KMS-11 (cell line): ENCODE data around the gene F2RL1.
"Not testable (repeated sequence)": the region's sequence is repeated elsewhere in the genome, so short reads cannot be mapped to it uniquely, and the experiment has no call there.

Source experiments
- H2AFZ ChIP-seq: fragments of 200-600 bp; sonication (generic); 2 replicates; pipeline ENCODE4 v1.6.1; 2016; ENCODE audit warnings: antibody characterized with exemption, mixed run types, low read depth
- H3K27ac ChIP-seq: fragments of 200-600 bp; sonication (generic); 2 replicates; pipeline ENCODE4 v1.6.1; 2016; ENCODE audit warnings: mild to moderate bottlenecking, mixed run types
- H3K27me3 ChIP-seq: fragments of 200-600 bp; sonication (generic); 2 replicates; pipeline ENCODE4 v1.6.1; 2017; ENCODE audit warnings: mild to moderate bottlenecking, low read depth, mixed run types, moderate library complexity; ENCODE audit not compliant: insufficient read depth
- H3K36me3 ChIP-seq: fragments of 200-600 bp; sonication (generic); 2 replicates; pipeline ENCODE4 v1.6.1; 2017; ENCODE audit warnings: mild to moderate bottlenecking, mixed run types; ENCODE audit not compliant: insufficient read depth
- H3K4me1 ChIP-seq: fragments of 200-600 bp; sonication (generic); 2 replicates; pipeline ENCODE4 v1.6.1; 2016; ENCODE audit warnings: mild to moderate bottlenecking, low read depth, mixed run types; ENCODE audit not compliant: poor library complexity, severe bottlenecking
- H3K4me2 ChIP-seq: fragments of 200-600 bp; sonication (generic); 2 replicates; pipeline ENCODE4 v1.7.0; 2016; ENCODE audit warnings: mild to moderate bottlenecking, mixed run types
- H3K4me3 ChIP-seq: fragments of 200-600 bp; sonication (generic); IDR thresholded peaks from 2 replicates; pipeline ENCODE4 v1.6.1; 2017; ENCODE audit warnings: low read depth, low read length, mixed read lengths; ENCODE audit not compliant: insufficient read depth
- H3K79me2 ChIP-seq: fragments of 200-600 bp; sonication (generic); 2 replicates; pipeline ENCODE4 v1.6.1; 2016; ENCODE audit warnings: low read depth, mixed run types; ENCODE audit not compliant: insufficient read depth
- H3K9ac ChIP-seq: fragments of 200-600 bp; sonication (generic); 2 replicates; pipeline ENCODE4 v1.6.1; 2016; ENCODE audit warnings: mild to moderate bottlenecking, mixed run types
- H4K20me1 ChIP-seq: fragments of 200-600 bp; sonication (generic); 2 replicates; pipeline ENCODE4 v1.6.1; 2016; ENCODE audit warnings: mild to moderate bottlenecking, mixed run types; ENCODE audit not compliant: insufficient read depth
- CTCF ChIP-seq: fragments of 200-600 bp; sonication (generic); conservative IDR thresholded peaks from 2 replicates; pipeline ENCODE4 v1.6.1; 2017; ENCODE audit warnings: low read depth, mild to moderate bottlenecking, antibody characterized with exemption, low read length, moderate library complexity, mixed read lengths

F2RL1 gene

GRCh38 chr5:76849419-76850291 lies 30.8 kb downstream of the F2RL1 start, which contains the start of gene S100Z:
Gene S100Z, plus strand, starts transcription at chr5:76850014. Its CDS starts 25,346 bp downstream, at chr5:76875360.
- Histone ChIP-seq H3K27ac (no peak within 1 kb of the TSS), H3K4me1 (no peaks in the 10 kb centered on the region), H3K79me2 (no peaks in the 10 kb centered on the region), H3K36me3 (no peaks in the 10 kb centered on the region), H2AFZ (no peak within 1 kb of the TSS), H3K9ac (no peak within 1 kb of the TSS), H3K4me3 (no peak within 1 kb of the TSS), H3K4me2 (no peak within 1 kb of the TSS), H3K27me3 (no peaks in the 10 kb centered on the region), H4K20me1 (no peaks in the 10 kb centered on the region)
- no peak for TF ChIP-seq CTCF

- H3K79me2 ChIP-seq: no peaks in the 10 kb centered on the region
- no peak overlapping the region for H3K4me3 ChIP-seq
- H3K27ac ChIP-seq: no peak overlapping the region
- H3K27me3 ChIP-seq: no peaks in the 10 kb centered on the region
- H3K9ac ChIP-seq: no peak overlapping the region
- TF ChIP-seq CTCF: no peak
- no peak overlapping the region for H2AFZ ChIP-seq
- H3K4me2 ChIP-seq: no peak overlapping the region
- no peaks in the 10 kb centered on the region for H4K20me1 ChIP-seq
- H3K4me1 ChIP-seq: peaks cover 5% of the 10 kb centered on the region
- no peaks in the 10 kb centered on the region for H3K36me3 ChIP-seq
Observed at GRCh38 chr5:76850543-76851145, 31.8 kb downstream of the F2RL1 start.

GRCh38 chr5:76851728-76852369 lies 33.0 kb downstream of the F2RL1 start:
- Histone ChIP-seq H3K4me3 (no peak overlapping the region), H3K4me1 (peaks cover 14% of the 10 kb centered on the region), H3K27me3 (no peaks in the 10 kb centered on the region), H3K36me3 (no peaks in the 10 kb centered on the region), H3K4me2 (no peak overlapping the region), H3K27ac (no peak overlapping the region), H3K9ac (no peak overlapping the region), H2AFZ (no peak overlapping the region), H3K79me2 (no peaks in the 10 kb centered on the region), H4K20me1 (no peaks in the 10 kb centered on the region)
- no peak for TF ChIP-seq CTCF

- no peak overlapping the region for H3K27ac ChIP-seq
- peaks cover 14% of the 10 kb centered on the region for H3K4me1 ChIP-seq
- no peaks in the 10 kb centered on the region for H3K27me3 ChIP-seq
- no peaks in the 10 kb centered on the region for H3K36me3 ChIP-seq
- no peaks in the 10 kb centered on the region for H4K20me1 ChIP-seq
- H2AFZ ChIP-seq: no peak overlapping the region
- H3K4me3 ChIP-seq: no peak overlapping the region
- no peak for TF ChIP-seq CTCF
- no peak overlapping the region for H3K4me2 ChIP-seq
- H3K9ac ChIP-seq: no peak overlapping the region
- H3K79me2 ChIP-seq: no peaks in the 10 kb centered on the region
Observed at GRCh38 chr5:76852772-76853171, 33.9 kb downstream of the F2RL1 start.

GRCh38 chr5:76853741-76854140 lies 34.9 kb downstream of the F2RL1 start:
- not testable (repeated sequence) for H3K27me3 ChIP-seq, H3K79me2 ChIP-seq, H4K20me1 ChIP-seq, H3K4me3 ChIP-seq, H3K9ac ChIP-seq, H3K36me3 ChIP-seq, H2AFZ ChIP-seq, H3K27ac ChIP-seq, H3K4me2 ChIP-seq
- H3K4me1 ChIP-seq: peaks cover 14% of the 10 kb centered on the region
